ENCODE measurements around the gene EMC10. TPM values are rescaled to one million over a fixed set of nuclear protein-coding genes. Genes with fewer than 3 reads are reported as not detected.
A peak's percentile ranks its signal among the peaks of the same experiment; 100 is the strongest.

The EMC10 gene
- total RNA-seq, 1 donor from 2014 or later: 98.8 TPM

DNA sequence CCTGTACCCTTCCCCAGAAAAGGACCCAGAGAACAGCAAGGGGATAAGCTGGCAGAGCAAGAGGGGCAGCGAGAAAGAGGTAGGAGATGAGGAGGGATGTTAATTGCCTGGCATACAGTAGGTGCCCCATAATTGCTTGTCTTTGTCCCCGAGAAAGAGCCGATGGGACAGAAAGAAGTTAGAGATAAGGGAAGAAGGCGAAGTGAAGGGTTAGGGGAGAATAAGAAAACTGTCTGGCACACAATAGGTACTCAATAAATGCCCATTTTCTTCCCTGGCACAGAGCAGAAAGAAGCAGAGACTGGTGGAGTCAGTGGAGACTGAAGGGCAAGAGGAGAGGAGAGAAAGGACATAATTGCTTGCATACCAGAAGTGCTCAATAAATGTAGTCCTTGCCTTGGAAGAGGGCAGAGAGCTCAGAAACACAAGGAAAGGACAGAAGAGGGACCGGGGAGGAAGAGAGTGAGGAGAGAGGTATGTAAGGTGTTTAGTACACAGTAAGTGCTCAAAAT lies 18.8 kb downstream of the EMC10 start:
- TF ChIP-seq, protein P1, sequence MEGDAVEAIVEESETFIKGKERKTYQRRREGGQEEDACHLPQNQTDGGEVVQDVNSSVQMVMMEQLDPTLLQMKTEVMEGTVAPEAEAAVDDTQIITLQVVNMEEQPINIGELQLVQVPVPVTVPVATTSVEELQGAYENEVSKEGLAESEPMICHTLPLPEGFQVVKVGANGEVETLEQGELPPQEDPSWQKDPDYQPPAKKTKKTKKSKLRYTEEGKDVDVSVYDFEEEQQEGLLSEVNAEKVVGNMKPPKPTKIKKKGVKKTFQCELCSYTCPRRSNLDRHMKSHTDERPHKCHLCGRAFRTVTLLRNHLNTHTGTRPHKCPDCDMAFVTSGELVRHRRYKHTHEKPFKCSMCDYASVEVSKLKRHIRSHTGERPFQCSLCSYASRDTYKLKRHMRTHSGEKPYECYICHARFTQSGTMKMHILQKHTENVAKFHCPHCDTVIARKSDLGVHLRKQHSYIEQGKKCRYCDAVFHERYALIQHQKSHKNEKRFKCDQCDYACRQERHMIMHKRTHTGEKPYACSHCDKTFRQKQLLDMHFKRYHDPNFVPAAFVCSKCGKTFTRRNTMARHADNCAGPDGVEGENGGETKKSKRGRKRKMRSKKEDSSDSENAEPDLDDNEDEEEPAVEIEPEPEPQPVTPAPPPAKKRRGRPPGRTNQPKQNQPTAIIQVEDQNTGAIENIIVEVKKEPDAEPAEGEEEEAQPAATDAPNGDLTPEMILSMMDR (IDR thresholded peaks at IDR 0.05; ENCODE audit: partially characterized antibody, unreplicated experiment): no peak
- H3K9me3 Mint-ChIP-seq (ENCODE audit: unreplicated experiment): peaks cover 7% of the 10 kb centered on the region
- no peak for DNase-seq
- peaks cover 10% of the 10 kb centered on the region for H3K27me3 Mint-ChIP-seq (ENCODE audit: unreplicated experiment)
- peaks cover 6% of the 10 kb centered on the region for H3K36me3 Mint-ChIP-seq (ENCODE audit: unreplicated experiment)
- peaks cover 19% of the 10 kb centered on the region for H3K4me1 Mint-ChIP-seq (ENCODE audit: low read depth, unreplicated experiment)
- H3K27ac Mint-ChIP-seq (ENCODE audit: unreplicated experiment): peak overlapping the region; percentile 6
- H3K4me3 Mint-ChIP-seq (ENCODE audit: unreplicated experiment): no peak overlapping the region

- Mint-ChIP-seq H3K36me3 (ENCODE audit: unreplicated experiment) (peaks cover 6% of the 10 kb centered on the region), H3K4me1 (ENCODE audit: low read depth, unreplicated experiment) (peaks cover 11% of the 10 kb centered on the region), H3K9me3 (ENCODE audit: unreplicated experiment) (peaks cover 6% of the 10 kb centered on the region), H3K27ac (ENCODE audit: unreplicated experiment) (peak overlapping the region; percentile 28), H3K27me3 (ENCODE audit: unreplicated experiment) (peaks cover 9% of the 10 kb centered on the region), H3K4me3 (ENCODE audit: unreplicated experiment) (peak overlapping the region; percentile 14)
- TF ChIP-seq, protein P1 (IDR thresholded peaks at IDR 0.05; ENCODE audit: partially characterized antibody, unreplicated experiment): no peak
- peak; percentile 67 for DNase-seq
Measured at GRCh38 chr19:50496189-50497021, 20.1 kb downstream of the EMC10 start.

GRCh38 chr19:50497022-50497405 lies 20.7 kb downstream of the EMC10 start:
- no peaks in the 10 kb centered on the region for H3K36me3 Mint-ChIP-seq (ENCODE audit: unreplicated experiment)
- H3K9me3 Mint-ChIP-seq (ENCODE audit: unreplicated experiment): peaks cover 2% of the 10 kb centered on the region
- H3K4me1 Mint-ChIP-seq (ENCODE audit: low read depth, unreplicated experiment): peaks cover 5% of the 10 kb centered on the region
- no peak overlapping the region for H3K4me3 Mint-ChIP-seq (ENCODE audit: unreplicated experiment)
- peak; percentile 43 for DNase-seq
- peaks cover 4% of the 10 kb centered on the region for H3K27me3 Mint-ChIP-seq (ENCODE audit: unreplicated experiment)
- H3K27ac Mint-ChIP-seq (ENCODE audit: unreplicated experiment): no peak overlapping the region
- TF ChIP-seq, protein P1 (IDR thresholded peaks at IDR 0.05; ENCODE audit: partially characterized antibody, unreplicated experiment): no peak

GRCh38 chr19:50498219-50499056 lies 22.1 kb downstream of the EMC10 start:
- DNase-seq: no peak
- H3K27ac Mint-ChIP-seq (ENCODE audit: unreplicated experiment): no peak overlapping the region

More at GRCh38 chr19:50498219-50499056, 22.1 kb downstream of the EMC10 start:
- Mint-ChIP-seq H3K27me3 (ENCODE audit: unreplicated experiment) (peaks cover 2% of the 10 kb centered on the region), H3K4me1 (ENCODE audit: low read depth, unreplicated experiment) (peaks cover 3% of the 10 kb centered on the region), H3K9me3 (ENCODE audit: unreplicated experiment) (peaks cover 3% of the 10 kb centered on the region), H3K36me3 (ENCODE audit: unreplicated experiment) (no peaks in the 10 kb centered on the region), H3K4me3 (ENCODE audit: unreplicated experiment) (no peak overlapping the region)
- TF ChIP-seq, protein P1 (IDR thresholded peaks at IDR 0.05; ENCODE audit: partially characterized antibody, unreplicated experiment): no peak

Measured in glutamatergic neuron (in vitro differentiated cells).